Right atrium auricular region (tissue), 2 donors: ENCODE results near the gene YAP1. TPM values are rescaled to one million over a fixed set of nuclear protein-coding genes. Genes with fewer than 3 reads are reported as not detected.
A peak's percentile ranks its signal among the peaks of the same experiment; 100 is the strongest.

Experiments
- DNase-seq: peaks from one replicate; pipeline ENCODE4 v3.0.0-alpha.2; 2019; ENCODE audit warnings: low spot score
- H3K27ac ChIP-seq, 2 donors: fragments of 200-600 bp; sonication (generic); 1 replicate in 1 of 2; 2 replicates in 1 of 2; pipeline ENCODE4 v1.5.1; 2016 to 2019
- H3K27me3 ChIP-seq, 2 donors: fragments of 200-600 bp; sonication (generic); one replicate each; pipeline versions ENCODE4 v1.5.1 to v1.6.0; 2017 to 2019
- H3K36me3 ChIP-seq: fragments of 200-600 bp; sonication (generic); one replicate; pipeline ENCODE4 v1.5.1; 2016
- H3K4me1 ChIP-seq, 2 donors: fragments of 200-600 bp; sonication (generic); one replicate each; pipeline versions ENCODE4 v1.5.1 to v1.6.0; 2017 to 2019
- H3K4me3 ChIP-seq, 2 donors: fragments of 200-600 bp; sonication (generic); 1 replicate in 1 of 2; 2 replicates in 1 of 2; pipeline ENCODE4 v1.5.1; 2017 to 2019; ENCODE audit warnings: mild to moderate bottlenecking in 1 of 2, moderate library complexity in 1 of 2
- H3K9me3 ChIP-seq, 2 donors: fragments of 200-600 bp; sonication (generic); one replicate each; pipeline ENCODE4 v1.5.1; 2019
- total RNA-seq, 2 donors: library from RNA; depleted of rRNA; stranded (reverse); fragments of >200 nt; gene quantifications; one replicate each; pipeline ENCODE4 v1.1.0, GENCODE V29; 2016
- TF ChIP-seq, protein P1 (sequence below), 2 donors: fragments of 200-600 bp; sonication (generic); IDR thresholded peaks; one replicate each; pipeline ENCODE4 v1.5.1; 2019; ENCODE audit warnings: antibody characterized with exemption in 2 of 2

Gene YAP1
- total RNA-seq, 2 donors from 2014 or later, result 85.0 to 135 TPM

DNA sequence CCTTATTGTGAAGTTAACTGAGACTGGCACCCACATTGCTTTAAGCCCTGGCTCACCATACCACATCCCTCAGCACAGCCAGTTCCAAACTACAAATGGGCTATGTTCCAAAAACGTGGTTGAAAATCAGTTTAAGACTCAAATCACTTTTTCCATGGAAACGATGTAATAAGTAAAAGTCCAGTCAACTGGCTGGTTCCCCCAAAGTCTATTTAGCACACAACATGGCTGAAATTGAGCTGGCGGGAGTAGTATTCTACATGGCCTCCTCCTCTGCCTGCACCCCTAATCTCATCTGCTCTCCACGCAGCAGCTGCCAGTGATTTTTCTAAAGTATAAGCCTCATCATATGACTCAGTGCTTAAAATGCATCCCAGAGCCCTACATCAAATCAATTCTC lies 166.1 kb downstream of the YAP1 start:
- DNase-seq, result no peak
- Histone ChIP-seq H3K27me3 (no peaks in the 10 kb centered on the region), H3K36me3 (no peaks in the 10 kb centered on the region), H3K27ac (no peak overlapping the region), H3K4me1 (peaks cover 0 to 6% of the 10 kb centered on the region in 2 donors), H3K9me3 (no peaks in the 10 kb centered on the region), H3K4me3 (no peak overlapping the region)
- TF ChIP-seq, protein P1, sequence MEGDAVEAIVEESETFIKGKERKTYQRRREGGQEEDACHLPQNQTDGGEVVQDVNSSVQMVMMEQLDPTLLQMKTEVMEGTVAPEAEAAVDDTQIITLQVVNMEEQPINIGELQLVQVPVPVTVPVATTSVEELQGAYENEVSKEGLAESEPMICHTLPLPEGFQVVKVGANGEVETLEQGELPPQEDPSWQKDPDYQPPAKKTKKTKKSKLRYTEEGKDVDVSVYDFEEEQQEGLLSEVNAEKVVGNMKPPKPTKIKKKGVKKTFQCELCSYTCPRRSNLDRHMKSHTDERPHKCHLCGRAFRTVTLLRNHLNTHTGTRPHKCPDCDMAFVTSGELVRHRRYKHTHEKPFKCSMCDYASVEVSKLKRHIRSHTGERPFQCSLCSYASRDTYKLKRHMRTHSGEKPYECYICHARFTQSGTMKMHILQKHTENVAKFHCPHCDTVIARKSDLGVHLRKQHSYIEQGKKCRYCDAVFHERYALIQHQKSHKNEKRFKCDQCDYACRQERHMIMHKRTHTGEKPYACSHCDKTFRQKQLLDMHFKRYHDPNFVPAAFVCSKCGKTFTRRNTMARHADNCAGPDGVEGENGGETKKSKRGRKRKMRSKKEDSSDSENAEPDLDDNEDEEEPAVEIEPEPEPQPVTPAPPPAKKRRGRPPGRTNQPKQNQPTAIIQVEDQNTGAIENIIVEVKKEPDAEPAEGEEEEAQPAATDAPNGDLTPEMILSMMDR (IDR thresholded peaks at IDR 0.05), result no peak

DNA sequence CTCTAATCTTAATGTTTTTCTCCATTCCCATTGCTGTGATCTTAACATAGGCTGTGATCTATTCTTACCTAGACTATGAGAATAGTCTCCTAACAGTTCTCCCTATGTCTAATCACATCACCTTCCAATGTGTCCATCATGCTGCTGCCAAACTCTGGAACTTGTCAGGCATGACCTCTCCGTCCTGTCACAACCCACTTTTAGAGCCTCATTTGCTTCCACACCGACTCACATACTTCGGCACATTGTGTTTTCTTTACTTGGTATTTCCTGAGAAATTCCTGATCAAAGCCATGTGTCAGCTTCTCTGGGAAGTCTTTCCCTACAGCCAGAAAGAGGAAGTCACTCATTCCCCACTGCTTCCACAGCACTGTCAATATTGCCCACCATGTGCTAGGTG lies 166.5 kb downstream of the YAP1 start:
- H3K27ac ChIP-seq, result no peak overlapping the region
- peaks cover 0 to 6% of the 10 kb centered on the region in 2 donors for H3K4me1 ChIP-seq
- no peak for DNase-seq
- no peaks in the 10 kb centered on the region for H3K9me3 ChIP-seq
- TF ChIP-seq, protein P1 (IDR thresholded peaks at IDR 0.05), result no peak
- no peak overlapping the region for H3K4me3 ChIP-seq
- no peaks in the 10 kb centered on the region for H3K27me3 ChIP-seq
- no peaks in the 10 kb centered on the region for H3K36me3 ChIP-seq

DNA sequence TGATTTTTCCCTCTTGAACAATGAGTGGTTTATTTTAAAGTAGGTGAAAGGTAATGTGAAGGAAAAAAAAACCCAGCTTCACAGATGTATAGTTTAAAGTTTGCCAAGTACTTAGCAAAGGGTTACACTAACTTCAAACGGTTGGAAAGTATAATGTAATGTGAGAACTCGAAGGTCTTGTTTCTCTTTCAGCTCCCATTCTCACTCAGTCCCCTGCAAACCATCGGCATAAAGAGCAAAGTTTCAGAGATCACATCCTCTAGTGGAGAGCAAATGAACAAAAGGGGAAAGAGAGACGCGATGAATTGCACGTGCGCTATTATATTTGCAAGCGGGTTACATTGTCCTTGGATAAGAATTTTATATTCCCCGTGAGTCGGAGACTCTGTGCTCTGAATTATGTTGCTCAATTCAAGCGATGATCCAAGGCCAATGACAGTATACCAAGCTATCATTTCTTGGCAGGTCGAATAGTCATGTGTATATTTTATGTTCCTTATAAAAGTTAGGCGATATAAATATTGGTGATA lies 169.5 kb downstream of the YAP1 start:
- no peak overlapping the region for H3K4me3 ChIP-seq
- H3K27ac ChIP-seq, result no peak overlapping the region
- DNase-seq, result no peak
- TF ChIP-seq, protein P1 (IDR thresholded peaks at IDR 0.05), result peak in 1 of 2 donors; percentile 18
- H3K9me3 ChIP-seq, result no peaks in the 10 kb centered on the region
- no peaks in the 10 kb centered on the region for H3K36me3 ChIP-seq
- H3K4me1 ChIP-seq, result peaks cover 0 to 6% of the 10 kb centered on the region in 2 donors
- no peaks in the 10 kb centered on the region for H3K27me3 ChIP-seq

GRCh38 chr11:102280245-102280833 lies 170.1 kb downstream of the YAP1 start:
- no peak for DNase-seq
- Histone ChIP-seq H3K27ac (no peak overlapping the region), H3K4me1 (peaks cover 0 to 6% of the 10 kb centered on the region in 2 donors), H3K36me3 (no peaks in the 10 kb centered on the region), H3K9me3 (no peaks in the 10 kb centered on the region), H3K27me3 (no peaks in the 10 kb centered on the region), H3K4me3 (no peak overlapping the region)
- TF ChIP-seq, protein P1 (IDR thresholded peaks at IDR 0.05), result no peak

Other genes with a start within 250 kb of the YAP1 start
- gene CEP126, start 195.4 kb upstream of the YAP1 start, total RNA-seq, result 1 to 10 TPM; 2.7 to 3.7 TPM
- 1 to 10 TPM; 1.4 to 3.3 TPM for gene ANGPTL5, start 193.9 kb upstream of the YAP1 start, total RNA-seq
- 1 to 10 TPM; 1.8 to 5.4 TPM for gene CFAP300, start 63.0 kb upstream of the YAP1 start, total RNA-seq
- 1 to 10 TPM; 3.6 to 9.1 TPM for gene BIRC3, start 207.0 kb downstream of the YAP1 start, total RNA-seq
- gene BIRC2, start 236.8 kb downstream of the YAP1 start, total RNA-seq, result 10 to 100 TPM; 31.5 to 36.8 TPM